Measurements from ENCODE around the gene ORC3. TPM values are rescaled to one million over a fixed set of nuclear protein-coding genes. Genes with fewer than 3 reads are reported as not detected.
"Not testable (repeated sequence)": the region's sequence is repeated elsewhere in the genome, so short reads cannot be mapped to it uniquely, and the experiment has no call there.

ORC3 gene
- total and polyA plus RNA-seq, 3 experiments from 2014 or later = 31.1 to 34.1 (median 33.5) TPM

- no peaks in the 10 kb centered on the region for H3K9me3 ChIP-seq (ENCODE audit: low read length)
- H3K4me1 Mint-ChIP-seq = peaks cover 21 to 33% (median 30%) of the 10 kb centered on the region in 3 donors
- no peak overlapping the region for H3K27ac Mint-ChIP-seq
- ChIA-PET POLR2A (no interaction called here), CTCF (no interaction called here)
- H3K27me3 ChIP-seq (ENCODE audit: insufficient read depth, low read length, poor library complexity, severe bottlenecking) = no peaks in the 10 kb centered on the region
- H3K4me1 ChIP-seq (ENCODE audit: insufficient read depth, low read length) = no peaks in the 10 kb centered on the region
- no peak overlapping the region for H3K27ac ChIP-seq (ENCODE audit: low read depth, low read length)
- H3K27me3 Mint-ChIP-seq = peaks cover 0 to 2% of the 10 kb centered on the region in 2 donors
- no peak overlapping the region for H3K4me3 ChIP-seq (ENCODE audit: low read length)
- H3K4me3 Mint-ChIP-seq = no peak overlapping the region
- peaks cover 14% of the 10 kb centered on the region for H3K36me3 ChIP-seq (ENCODE audit: insufficient read depth, low read length)
- H3K36me3 Mint-ChIP-seq = peaks cover 0 to 73% (median 25%) of the 10 kb centered on the region in 3 donors
- DNase-seq = no peak
- H3K9me3 Mint-ChIP-seq = no peaks in the 10 kb centered on the region
These were observed 84.4 kb downstream of the ORC3 start for GRCh38 chr6:87674290-87674689.

GRCh38 chr6:87675004-87675681, 85.2 kb downstream of the ORC3 start:
- no peak overlapping the region for H3K4me3 ChIP-seq (ENCODE audit: low read length)
- Mint-ChIP-seq H3K4me1 (peaks cover 22 to 37% (median 32%) of the 10 kb centered on the region in 3 donors), H3K27ac (peak overlapping the region in 1 of 8 donors; percentile 22), H3K9me3 (no peaks in the 10 kb centered on the region), H3K36me3 (peaks cover 0 to 75% (median 25%) of the 10 kb centered on the region in 3 donors), H3K4me3 (no peak overlapping the region), H3K27me3 (peaks cover 0 to 2% of the 10 kb centered on the region in 2 donors)
- H3K9me3 ChIP-seq (ENCODE audit: low read length) = no peaks in the 10 kb centered on the region
- CTCF ChIA-PET = no interaction called here
- no peak overlapping the region for H3K27ac ChIP-seq (ENCODE audit: low read depth, low read length)
- H3K36me3 ChIP-seq (ENCODE audit: insufficient read depth, low read length) = peaks cover 14% of the 10 kb centered on the region
- POLR2A ChIA-PET = no interaction called here
- no peak for DNase-seq
- H3K27me3 ChIP-seq (ENCODE audit: insufficient read depth, low read length, poor library complexity, severe bottlenecking) = no peaks in the 10 kb centered on the region
- no peaks in the 10 kb centered on the region for H3K4me1 ChIP-seq (ENCODE audit: insufficient read depth, low read length)

GRCh38 chr6:87682310-87682709, 92.4 kb downstream of the ORC3 start:
- CTCF ChIA-PET = no interaction called here
- Histone ChIP-seq H3K4me1 (ENCODE audit: insufficient read depth, low read length) (peaks cover 11% of the 10 kb centered on the region), H3K27ac (ENCODE audit: low read depth, low read length) (no peak overlapping the region), H3K9me3 (ENCODE audit: low read length) (no peaks in the 10 kb centered on the region), H3K4me3 (ENCODE audit: low read length) (no peak overlapping the region), H3K36me3 (ENCODE audit: insufficient read depth, low read length) (peaks cover 6% of the 10 kb centered on the region), H3K27me3 (ENCODE audit: insufficient read depth, low read length, poor library complexity, severe bottlenecking) (no peaks in the 10 kb centered on the region)
- peaks cover 65 to 94% (median 80%) of the 10 kb centered on the region in 3 donors for H3K4me1 Mint-ChIP-seq
- no peaks in the 10 kb centered on the region for H3K27me3 Mint-ChIP-seq
- DNase-seq = no peak
- POLR2A ChIA-PET = no interaction called here
- H3K27ac Mint-ChIP-seq = peak overlapping the region; percentile 39 to 95 (median 66)
- peak overlapping the region in 3 of 7 donors; percentile 7 to 43 (median 40) for H3K4me3 Mint-ChIP-seq
- H3K36me3 Mint-ChIP-seq = peaks cover 5 to 46% (median 11%) of the 10 kb centered on the region in 3 donors
- H3K9me3 Mint-ChIP-seq = no peaks in the 10 kb centered on the region

GRCh38 chr6:87683890-87684289, 94.0 kb downstream of the ORC3 start:
- ChIA-PET CTCF (no interaction called here), POLR2A (interaction anchor here (0.6 kb wide), 1 partner anchor 13 kb away, joined by 5 read pairs; no protein-coding TSS in a partner anchor)
- H3K4me3 ChIP-seq (ENCODE audit: low read length) = no peak overlapping the region
- peaks cover 4 to 37% (median 5%) of the 10 kb centered on the region in 3 donors for H3K36me3 Mint-ChIP-seq
- H3K27ac ChIP-seq (ENCODE audit: low read depth, low read length) = no peak overlapping the region
- peaks cover 63 to 93% (median 83%) of the 10 kb centered on the region in 3 donors for H3K4me1 Mint-ChIP-seq
- peaks cover 14% of the 10 kb centered on the region for H3K4me1 ChIP-seq (ENCODE audit: insufficient read depth, low read length)
- no peak for DNase-seq
- H3K4me3 Mint-ChIP-seq = peak overlapping the region in 1 of 7 donors; percentile 14
- no peaks in the 10 kb centered on the region for H3K27me3 ChIP-seq (ENCODE audit: insufficient read depth, low read length, poor library complexity, severe bottlenecking)
- H3K27me3 Mint-ChIP-seq = no peaks in the 10 kb centered on the region
- H3K27ac Mint-ChIP-seq = peak overlapping the region in 6 of 8 donors; percentile 1 to 66 (median 30)
- no peaks in the 10 kb centered on the region for H3K9me3 Mint-ChIP-seq
- H3K9me3 ChIP-seq (ENCODE audit: low read length) = no peaks in the 10 kb centered on the region
- no peaks in the 10 kb centered on the region for H3K36me3 ChIP-seq (ENCODE audit: insufficient read depth, low read length)

- H3K27ac ChIP-seq (ENCODE audit: low read depth, low read length) = no peak overlapping the region
- ChIA-PET POLR2A (no interaction called here), CTCF (interaction anchor here (0.8 to 1.8 kb wide), 3 partner anchors 14 to 147 kb away, joined by 3 to 5 read pairs (median 5); no protein-coding TSS in a partner anchor)
- no peak overlapping the region for H3K4me3 ChIP-seq (ENCODE audit: low read length)
- Mint-ChIP-seq H3K9me3 (no peaks in the 10 kb centered on the region), H3K27ac (peak overlapping the region in 6 of 8 donors; percentile 2 to 72 (median 36)), H3K4me3 (peak overlapping the region in 1 of 7 donors; percentile 19), H3K27me3 (no peaks in the 10 kb centered on the region), H3K36me3 (peaks cover 4 to 35% (median 5%) of the 10 kb centered on the region in 3 donors), H3K4me1 (peaks cover 68 to 95% (median 86%) of the 10 kb centered on the region in 3 donors)
- no peaks in the 10 kb centered on the region for H3K27me3 ChIP-seq (ENCODE audit: insufficient read depth, low read length, poor library complexity, severe bottlenecking)
- DNase-seq = no peak
- H3K4me1 ChIP-seq (ENCODE audit: insufficient read depth, low read length) = peaks cover 14% of the 10 kb centered on the region
- H3K36me3 ChIP-seq (ENCODE audit: insufficient read depth, low read length) = no peaks in the 10 kb centered on the region
- H3K9me3 ChIP-seq (ENCODE audit: low read length) = no peaks in the 10 kb centered on the region
These were observed 95.1 kb downstream of the ORC3 start for GRCh38 chr6:87684895-87685654.

- H3K27ac Mint-ChIP-seq = peak overlapping the region in 2 of 8 donors; percentile 17 to 58
- H3K4me1 Mint-ChIP-seq = peaks cover 73 to 96% (median 95%) of the 10 kb centered on the region in 3 donors
- H3K36me3 Mint-ChIP-seq = peaks cover 4 to 30% (median 5%) of the 10 kb centered on the region in 3 donors
These were observed 96.8 kb downstream of the ORC3 start for GRCh38 chr6:87686636-87687205.

GRCh38 chr6:87687296-87687695, 97.4 kb downstream of the ORC3 start:
- Histone ChIP-seq H3K36me3 (ENCODE audit: insufficient read depth, low read length) (no peaks in the 10 kb centered on the region), H3K9me3 (ENCODE audit: low read length) (no peaks in the 10 kb centered on the region), H3K27me3 (ENCODE audit: insufficient read depth, low read length, poor library complexity, severe bottlenecking) (no peaks in the 10 kb centered on the region), H3K27ac (ENCODE audit: low read depth, low read length) (no peak overlapping the region), H3K4me3 (ENCODE audit: low read length) (no peak overlapping the region), H3K4me1 (ENCODE audit: insufficient read depth, low read length) (peaks cover 32% of the 10 kb centered on the region)
- peak overlapping the region in 3 of 8 donors; percentile 17 to 58 (median 53) for H3K27ac Mint-ChIP-seq
- peak overlapping the region in 3 of 7 donors; percentile 2 to 63 (median 26) for H3K4me3 Mint-ChIP-seq
- peaks cover 73 to 96% (median 95%) of the 10 kb centered on the region in 3 donors for H3K4me1 Mint-ChIP-seq
- no peaks in the 10 kb centered on the region for H3K27me3 Mint-ChIP-seq
- POLR2A ChIA-PET = interaction anchor here (0.6 kb wide), 1 partner anchor 15 kb away, joined by 3 read pairs; no protein-coding TSS in a partner anchor
- CTCF ChIA-PET = no interaction called here
- peaks cover 4 to 30% (median 5%) of the 10 kb centered on the region in 3 donors for H3K36me3 Mint-ChIP-seq
- no peak for DNase-seq
- H3K9me3 Mint-ChIP-seq = no peaks in the 10 kb centered on the region

More at GRCh38 chr6:87686636-87687205, 96.8 kb downstream of the ORC3 start:
- H3K36me3 ChIP-seq (ENCODE audit: insufficient read depth, low read length); H3K9me3 ChIP-seq (ENCODE audit: low read length); CTCF ChIA-PET; H3K27me3 ChIP-seq (ENCODE audit: insufficient read depth, low read length, poor library complexity, severe bottlenecking); H3K9me3 Mint-ChIP-seq; H3K27me3 Mint-ChIP-seq; H3K4me3 ChIP-seq (ENCODE audit: low read length); POLR2A ChIA-PET; DNase-seq; H3K27ac ChIP-seq (ENCODE audit: low read depth, low read length): not testable (repeated sequence)
- peaks cover 26% of the 10 kb centered on the region for H3K4me1 ChIP-seq (ENCODE audit: insufficient read depth, low read length)
- H3K4me3 Mint-ChIP-seq = peak overlapping the region in 3 of 7 donors; percentile 21 to 63 (median 26)

Data from CD8-positive, alpha-beta memory T cell (primary cell).